Dermis microvascular lymphatic vessel endothelial cell (primary cell): ENCODE results near the gene OGDH. TPM values are rescaled to one million over a fixed set of nuclear protein-coding genes. Genes with fewer than 3 reads are reported as not detected.
"Not testable (repeated sequence)": the region's sequence is repeated elsewhere in the genome, so short reads cannot be mapped to it uniquely, and the experiment has no call there.

Experiments
- DNase-seq, 2 donors: peaks; one replicate each; pipeline versions ENCODE4 v3.0.0 to v3.0.0-alpha.2; 2010; ENCODE audit warnings: low read depth in 2 of 2
- total RNA-seq: library from RNA; depleted of rRNA; stranded (reverse); fragments of >200 nt; gene quantifications from 2 replicates; pipeline ENCODE4 v1.2.1, GENCODE V29; 2014

The OGDH gene
- total RNA-seq, 1 donor from 2014 or later, result 43.0 TPM

DNA sequence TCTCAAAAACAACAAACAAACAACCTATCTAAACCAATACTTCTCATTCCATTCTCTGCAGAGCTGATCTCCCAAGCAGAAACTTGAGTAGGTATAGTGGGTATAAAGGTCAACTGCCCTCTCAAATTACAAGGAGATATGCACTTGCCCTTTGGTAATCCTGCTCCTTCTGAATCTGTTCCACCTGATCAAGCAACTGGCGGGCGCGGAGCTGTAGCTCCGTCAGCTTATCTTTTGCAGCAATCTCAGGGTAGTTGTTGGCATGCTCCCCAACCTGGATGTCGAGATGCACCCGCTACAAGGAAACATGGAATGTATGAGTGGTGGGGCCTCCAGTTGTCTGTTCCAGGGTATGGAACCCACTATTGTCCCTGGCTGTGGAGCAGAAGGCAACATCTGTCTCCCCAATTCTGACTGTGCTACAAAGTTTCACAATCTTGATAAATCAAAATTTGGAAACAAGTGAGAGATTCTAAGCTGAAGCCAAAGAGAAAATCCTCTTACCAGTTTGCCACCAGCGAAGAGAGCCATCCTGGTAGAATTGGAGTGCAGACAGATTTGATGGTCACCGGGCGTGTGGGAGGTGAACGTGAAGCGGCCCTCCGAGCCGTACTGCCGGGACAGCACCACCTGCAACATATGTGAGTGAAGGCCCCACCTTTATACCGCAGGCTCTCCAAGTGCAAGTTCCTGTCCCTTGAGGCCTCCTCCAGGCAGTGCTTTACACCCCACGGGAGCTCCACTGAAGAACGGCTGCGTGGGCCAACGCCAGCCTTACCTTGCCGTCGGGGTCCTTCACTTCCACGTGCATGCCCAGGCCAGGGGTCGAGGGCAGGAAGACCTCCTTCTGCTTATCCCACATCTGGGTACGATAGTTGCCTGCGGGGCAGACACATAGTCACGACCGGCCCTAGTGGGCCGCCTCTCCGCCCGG is 25.2 kb upstream of the OGDH start:
- peak in 1 of 2 donors; percentile 33 for DNase-seq

- DNase-seq, result peak; percentile 96 to 99
Measured at GRCh38 chr7:44581879-44582603, 24.4 kb upstream of the OGDH start, which contains the start of gene TMED4. Gene TMED4 (minus strand): TSS chr7:44582231. CDS start chr7:44582206, 25 bp downstream.

- no peak for DNase-seq
Measured at GRCh38 chr7:44583146-44583865, 23.1 kb upstream of the OGDH start.

DNA sequence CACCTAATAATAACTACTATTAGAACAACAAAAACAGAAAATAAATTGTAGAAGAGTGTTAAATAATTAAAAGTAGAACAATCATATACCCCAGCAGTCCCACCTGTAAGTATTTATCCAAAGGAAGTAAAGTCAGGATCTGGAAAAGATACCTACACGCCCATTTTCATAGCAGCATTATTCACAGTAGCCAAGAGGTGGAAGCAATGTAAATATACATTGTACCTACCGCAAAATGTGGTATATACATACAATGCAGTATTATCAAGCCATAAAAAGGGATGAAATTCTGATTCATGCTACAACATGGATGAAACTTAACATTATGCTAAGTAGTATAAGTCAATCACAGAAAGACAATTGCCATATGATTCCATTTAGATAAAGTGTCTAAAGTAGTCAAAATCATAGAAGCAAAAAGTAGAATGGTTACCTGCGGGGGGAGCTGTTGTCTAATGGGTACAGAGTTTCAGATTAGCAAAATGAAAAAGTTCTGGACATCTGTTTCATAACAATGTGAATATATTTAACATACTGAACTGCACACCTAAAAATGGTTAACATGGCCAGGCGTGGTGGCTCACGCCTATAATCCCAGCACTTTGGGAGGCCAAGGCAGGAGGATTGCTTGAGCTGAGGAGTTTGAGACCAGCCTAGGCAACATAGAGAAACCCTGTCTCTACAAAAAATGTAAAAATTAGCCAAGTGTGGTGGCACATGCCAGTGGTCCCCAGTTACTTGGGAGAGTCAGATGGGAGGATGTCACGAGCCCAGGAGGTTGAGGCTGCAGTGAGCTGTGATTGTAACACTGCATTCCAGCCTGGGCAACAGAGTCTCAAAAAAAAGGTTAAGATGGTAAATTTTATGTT is 18.4 kb upstream of the OGDH start:
- DNase-seq, result peak; percentile 58 to 70

DNA sequence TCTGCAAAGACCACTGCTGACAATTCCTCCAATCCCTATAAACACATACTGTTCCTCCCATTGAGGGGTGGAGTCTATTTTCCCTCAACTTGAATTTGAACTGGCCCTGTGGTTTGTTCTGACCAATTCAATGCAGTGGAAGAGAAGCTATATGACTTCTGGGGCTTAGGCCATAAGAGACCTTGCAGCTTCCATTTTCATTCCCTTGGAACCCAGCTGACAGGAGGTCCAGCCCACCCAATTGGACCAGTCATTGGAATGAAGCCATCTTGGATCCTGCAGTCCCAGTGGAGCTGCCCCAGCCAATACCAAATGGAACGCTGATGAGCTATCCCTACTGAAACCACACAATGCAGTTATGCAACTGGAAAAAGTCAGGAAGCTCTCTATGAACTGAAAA is 15.5 kb upstream of the OGDH start:
- no peak for DNase-seq

- peak in 1 of 2 donors; percentile 28 for DNase-seq
Measured at GRCh38 chr7:44595934-44596635, 10.3 kb upstream of the OGDH start.

DNA sequence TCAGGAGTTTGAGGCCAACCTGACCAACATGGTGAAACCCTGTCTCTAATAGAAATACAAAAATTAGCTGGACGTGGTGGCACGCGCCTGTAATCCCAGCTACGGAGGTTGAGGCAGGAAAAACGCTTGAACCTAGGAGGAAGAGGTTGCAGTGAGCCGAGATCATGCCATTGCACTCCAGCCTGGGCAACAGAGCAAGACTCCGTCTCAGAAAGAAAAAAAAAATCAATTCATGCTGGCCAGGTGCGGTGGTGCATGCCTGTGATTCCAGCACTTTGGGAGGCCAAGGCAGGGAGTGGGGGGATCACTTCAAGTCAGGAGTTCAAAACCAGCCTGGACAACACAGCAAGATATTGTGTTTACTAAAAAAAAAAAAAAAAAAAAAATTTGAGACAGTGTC is 9.2 kb upstream of the OGDH start:
- not testable (repeated sequence) for DNase-seq

DNA sequence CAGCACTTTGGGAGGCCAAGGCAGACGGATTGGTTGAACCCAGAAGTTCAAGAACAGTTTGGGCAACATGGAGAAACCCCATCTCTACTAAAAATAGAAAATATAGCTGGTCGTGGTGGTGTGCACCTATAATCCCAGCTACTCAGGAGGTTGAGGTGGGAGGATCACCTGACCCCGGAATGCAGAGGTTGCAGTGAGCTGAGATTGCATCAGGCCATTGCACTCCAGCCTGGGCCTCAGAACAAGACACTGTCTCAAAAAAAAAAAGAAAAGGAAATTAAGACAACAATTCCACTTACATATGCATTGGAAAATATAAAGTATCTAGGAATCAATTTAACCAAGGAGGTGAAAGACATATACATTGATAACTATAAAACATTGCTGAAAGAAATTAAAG is 7.2 kb upstream of the OGDH start:
- DNase-seq, result no peak

GRCh38 chr7:44602576-44602910 is 3.9 kb upstream of the OGDH start:
- DNase-seq, result no peak

GRCh38 chr7:44603193-44603592 is 3.2 kb upstream of the OGDH start:
- DNase-seq, result no peak

GRCh38 chr7:44604941-44605340 is 1.5 kb upstream of the OGDH start:
- DNase-seq, result no peak

DNA sequence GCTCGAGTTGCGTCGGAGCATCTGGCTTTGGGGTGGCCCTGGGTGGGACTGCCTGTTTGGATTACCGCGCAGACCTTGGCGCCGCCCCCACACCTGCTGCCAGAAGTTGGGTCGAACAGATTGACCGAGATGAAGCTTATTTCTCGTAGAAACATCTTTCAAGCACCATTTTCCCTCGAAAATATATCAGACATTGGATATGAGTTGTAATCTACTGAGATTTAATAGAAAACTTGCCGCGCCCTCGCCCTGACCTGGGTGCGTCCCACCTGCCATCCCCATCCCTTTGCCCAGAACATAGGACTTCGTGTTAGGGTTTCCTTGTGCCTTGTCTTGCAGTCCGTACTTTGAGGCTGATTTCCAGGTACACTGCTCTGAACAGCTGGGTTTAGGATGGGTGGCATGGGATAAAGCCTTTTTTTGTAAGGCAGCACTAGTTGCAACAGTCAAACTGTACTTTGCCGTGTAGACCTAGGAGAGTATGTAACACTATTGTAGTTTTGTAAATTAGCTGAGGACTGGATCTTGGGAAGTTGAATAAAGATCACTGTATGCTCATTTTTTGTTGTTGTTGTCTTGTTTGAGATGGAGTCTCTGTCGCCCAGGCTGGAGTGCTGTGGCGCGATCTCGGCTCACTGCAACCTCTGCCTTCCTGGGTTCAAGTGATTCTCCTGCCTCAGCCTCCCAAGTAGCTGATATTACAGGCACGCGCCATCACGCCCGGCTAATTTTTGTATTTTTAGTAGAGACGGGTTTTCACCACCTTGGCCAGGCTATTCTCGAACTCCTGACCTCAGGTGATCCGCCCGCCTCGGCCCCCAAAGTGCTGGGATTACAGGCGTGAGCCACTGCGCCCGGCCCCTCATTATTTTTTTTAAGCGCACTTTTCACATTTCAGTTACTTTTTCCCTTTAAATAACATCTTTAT is 978 bp downstream of the OGDH start:
- no peak for DNase-seq

DNA sequence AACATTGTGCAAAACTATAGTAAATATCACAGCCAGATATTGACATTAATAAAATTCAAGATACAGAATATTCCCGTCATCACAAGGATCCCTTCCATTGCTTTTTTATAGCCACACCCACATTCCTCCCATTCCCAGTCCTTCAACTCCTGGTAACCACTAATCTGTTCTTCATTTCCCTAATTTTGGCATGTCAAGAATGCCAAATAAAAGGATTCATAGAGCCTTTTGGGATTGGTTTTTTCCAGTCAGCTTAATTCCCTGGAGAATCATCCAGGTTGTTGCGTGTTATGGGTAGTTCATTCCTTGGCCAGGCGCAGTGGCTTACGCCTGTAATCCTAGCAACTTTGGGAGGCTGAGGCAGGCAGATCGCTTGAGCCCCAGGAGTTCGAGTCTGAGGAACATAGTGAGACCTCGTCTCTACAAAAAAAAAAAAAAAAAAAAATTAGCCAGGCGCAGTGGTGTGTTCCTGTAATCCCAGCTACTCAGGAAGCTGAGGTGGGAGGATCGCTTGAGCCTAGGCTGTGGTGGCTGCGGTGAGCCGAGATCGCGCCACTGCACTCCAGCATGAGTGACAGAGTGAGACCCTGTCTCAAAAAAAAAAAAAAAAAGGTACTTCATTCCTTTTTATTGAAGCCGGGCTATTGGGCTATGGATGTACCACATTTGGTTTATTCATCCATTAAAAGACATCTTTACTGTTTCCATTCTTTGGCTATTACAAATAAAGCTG is 2.7 kb downstream of the OGDH start:
- no peak for DNase-seq

DNA sequence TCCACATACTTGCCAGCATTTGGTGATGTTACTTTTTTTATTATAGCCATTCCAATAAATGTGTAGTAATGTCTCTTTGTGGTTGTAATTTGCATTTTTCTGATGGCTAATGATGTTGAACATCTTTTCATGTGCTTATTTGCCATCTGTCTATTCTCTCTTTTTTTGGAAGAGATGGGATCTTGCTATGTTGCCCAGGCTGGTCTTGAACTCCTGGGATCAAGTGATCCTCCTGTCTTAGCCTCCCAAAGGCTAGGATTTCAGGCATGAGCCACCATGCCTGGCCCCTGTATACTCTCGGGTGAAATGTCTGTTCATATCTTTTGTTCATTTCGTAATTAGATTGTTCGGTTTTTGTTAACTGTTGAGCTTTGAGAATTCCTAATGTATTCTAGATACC is 3.4 kb downstream of the OGDH start:
- DNase-seq, result no peak

- DNase-seq, result peak; percentile 62 to 67
Measured at GRCh38 chr7:44615149-44615611, 8.8 kb downstream of the OGDH start.

DNA sequence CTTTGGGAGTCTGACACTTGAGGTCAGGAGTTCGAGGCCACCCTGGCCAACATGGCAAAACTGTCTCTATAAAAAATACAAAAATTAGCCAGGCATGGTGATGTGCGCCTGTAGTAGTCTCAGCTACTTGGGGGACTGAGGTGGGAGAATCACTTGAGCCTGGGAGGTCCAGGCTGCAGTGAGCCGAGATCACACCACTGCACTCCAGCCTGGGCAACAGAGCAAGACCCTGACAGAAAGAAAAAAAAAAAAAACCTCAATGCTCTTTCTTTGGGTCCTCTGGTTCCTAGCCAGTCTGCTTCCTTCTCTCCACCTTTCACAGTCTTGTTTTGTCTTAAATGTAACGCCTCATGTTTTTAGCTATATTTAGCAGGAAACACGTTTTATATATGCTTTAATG is 9.4 kb downstream of the OGDH start:
- no peak for DNase-seq

- DNase-seq, result no peak
Measured at GRCh38 chr7:44616545-44616944, 10.1 kb downstream of the OGDH start.

DNA sequence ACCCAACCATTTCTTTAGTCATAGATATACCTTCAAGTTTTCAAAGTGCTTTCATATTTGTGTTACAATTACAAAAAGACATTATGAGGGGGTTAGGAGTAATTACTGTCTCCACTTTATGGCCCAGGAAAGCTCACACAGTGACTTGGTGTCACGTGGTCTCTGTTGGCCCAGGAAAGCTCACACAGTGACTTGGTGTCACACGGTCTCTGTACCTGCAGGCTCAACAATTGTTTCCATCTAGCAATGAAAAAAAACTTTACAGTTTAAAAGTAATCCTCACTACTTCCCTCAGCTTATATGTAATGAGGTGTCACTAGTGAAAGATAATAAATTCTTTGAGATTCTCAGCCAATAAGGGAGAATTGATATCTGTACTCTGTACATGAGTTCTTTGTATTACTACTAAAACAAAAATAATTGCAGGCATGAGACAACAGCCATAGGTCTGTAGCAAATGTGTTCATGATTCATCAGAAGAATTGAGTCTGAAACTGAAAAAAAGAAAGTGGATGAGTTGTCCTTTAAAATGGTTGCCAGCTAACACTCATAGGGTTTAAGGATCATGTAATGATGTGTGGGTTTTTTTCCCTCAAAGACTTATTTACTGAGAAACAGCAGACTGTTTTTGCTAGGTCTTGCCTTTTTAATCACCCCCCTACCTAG is 10.9 kb downstream of the OGDH start:
- no peak for DNase-seq
